Fibroblast of pulmonary artery (primary cell): Measurements from ENCODE around the gene DYNLT3.

Experiments
- DNase-seq: peaks from one replicate; pipeline ENCODE4 v3.0.0-alpha.2; 2010; ENCODE audit warnings: low read depth
- H3K4me3 ChIP-seq: replicated peaks from 2 replicates; pipeline ENCODE4 v1.5.1; 2011; ENCODE audit warnings: low read depth, mild to moderate bottlenecking, control low read depth, low read length, moderate library complexity
- TF ChIP-seq, protein P1 (sequence below): IDR thresholded peaks from 2 replicates; pipeline ENCODE4 v1.5.1; 2011; ENCODE audit warnings: mild to moderate bottlenecking, control low read depth, low read length, inconsistent platforms; ENCODE audit errors: missing control alignments

The DYNLT3 gene

DNA sequence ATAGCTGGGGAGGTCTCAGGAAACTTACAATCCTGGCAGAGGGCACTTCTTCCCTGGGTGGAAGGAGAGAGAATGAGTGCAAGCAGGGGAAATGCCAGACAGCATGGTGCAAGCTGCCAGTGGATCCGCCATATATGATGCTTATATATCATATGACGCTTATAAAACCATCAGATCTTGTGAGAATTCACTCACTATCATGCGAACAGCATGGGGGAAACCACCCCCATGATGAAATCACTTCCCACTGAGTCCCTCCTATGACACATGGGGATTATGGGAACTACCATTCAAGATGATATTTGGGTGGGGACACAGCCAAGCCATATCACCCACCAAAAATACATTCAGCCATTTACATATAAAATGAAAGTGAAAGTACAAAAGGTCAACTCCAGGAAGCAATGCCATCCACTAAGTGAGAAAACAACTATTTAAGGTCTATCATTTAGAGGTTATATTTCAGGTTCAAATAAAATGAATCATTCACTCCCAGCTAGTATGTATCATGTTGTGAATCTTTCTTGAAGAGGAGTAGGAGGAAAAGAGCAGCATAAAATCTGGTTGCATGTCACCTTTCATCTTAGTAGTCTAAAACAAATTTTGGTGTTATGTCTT is 20.3 kb upstream of the DYNLT3 start:
- no peak for DNase-seq
- no peak overlapping the region for H3K4me3 ChIP-seq
- TF ChIP-seq, protein P1, sequence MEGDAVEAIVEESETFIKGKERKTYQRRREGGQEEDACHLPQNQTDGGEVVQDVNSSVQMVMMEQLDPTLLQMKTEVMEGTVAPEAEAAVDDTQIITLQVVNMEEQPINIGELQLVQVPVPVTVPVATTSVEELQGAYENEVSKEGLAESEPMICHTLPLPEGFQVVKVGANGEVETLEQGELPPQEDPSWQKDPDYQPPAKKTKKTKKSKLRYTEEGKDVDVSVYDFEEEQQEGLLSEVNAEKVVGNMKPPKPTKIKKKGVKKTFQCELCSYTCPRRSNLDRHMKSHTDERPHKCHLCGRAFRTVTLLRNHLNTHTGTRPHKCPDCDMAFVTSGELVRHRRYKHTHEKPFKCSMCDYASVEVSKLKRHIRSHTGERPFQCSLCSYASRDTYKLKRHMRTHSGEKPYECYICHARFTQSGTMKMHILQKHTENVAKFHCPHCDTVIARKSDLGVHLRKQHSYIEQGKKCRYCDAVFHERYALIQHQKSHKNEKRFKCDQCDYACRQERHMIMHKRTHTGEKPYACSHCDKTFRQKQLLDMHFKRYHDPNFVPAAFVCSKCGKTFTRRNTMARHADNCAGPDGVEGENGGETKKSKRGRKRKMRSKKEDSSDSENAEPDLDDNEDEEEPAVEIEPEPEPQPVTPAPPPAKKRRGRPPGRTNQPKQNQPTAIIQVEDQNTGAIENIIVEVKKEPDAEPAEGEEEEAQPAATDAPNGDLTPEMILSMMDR, result no peak

- TF ChIP-seq, protein P1, result no peak
- DNase-seq, result no peak
- H3K4me3 ChIP-seq, result no peak overlapping the region
Measured at GRCh38 chrX:37863728-37864127, 16.4 kb upstream of the DYNLT3 start.

GRCh38 chrX:37862851-37863250 is 15.5 kb upstream of the DYNLT3 start:
- no peak overlapping the region for H3K4me3 ChIP-seq
- no peak for DNase-seq
- TF ChIP-seq, protein P1, result no peak

GRCh38 chrX:37860721-37861120 is 13.3 kb upstream of the DYNLT3 start:
- no peak for DNase-seq
- no peak overlapping the region for H3K4me3 ChIP-seq
- TF ChIP-seq, protein P1, result no peak

DNA sequence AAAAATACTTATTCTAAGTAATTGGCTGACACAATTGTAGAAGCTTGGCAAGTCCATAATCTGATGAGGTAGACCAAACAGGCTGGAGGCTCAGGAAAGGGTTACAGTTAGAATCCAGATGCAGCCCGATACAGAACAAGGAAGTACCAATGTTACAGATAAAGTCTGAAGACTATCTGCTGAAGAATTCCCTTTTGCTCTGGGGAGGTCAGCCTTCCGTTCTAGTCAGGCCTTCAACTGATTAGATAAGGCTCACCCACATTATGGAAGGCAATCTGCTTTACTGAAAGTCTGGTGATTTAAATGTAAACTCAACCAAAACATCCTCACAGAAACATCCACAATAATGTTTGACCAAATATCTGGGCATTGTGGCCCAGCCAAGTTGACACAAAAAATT is 7.4 kb upstream of the DYNLT3 start:
- no peak overlapping the region for H3K4me3 ChIP-seq
- TF ChIP-seq, protein P1, result no peak
- no peak for DNase-seq

GRCh38 chrX:37854148-37854547 is 6.8 kb upstream of the DYNLT3 start:
- DNase-seq, result no peak
- TF ChIP-seq, protein P1, result no peak
- no peak overlapping the region for H3K4me3 ChIP-seq

DNA sequence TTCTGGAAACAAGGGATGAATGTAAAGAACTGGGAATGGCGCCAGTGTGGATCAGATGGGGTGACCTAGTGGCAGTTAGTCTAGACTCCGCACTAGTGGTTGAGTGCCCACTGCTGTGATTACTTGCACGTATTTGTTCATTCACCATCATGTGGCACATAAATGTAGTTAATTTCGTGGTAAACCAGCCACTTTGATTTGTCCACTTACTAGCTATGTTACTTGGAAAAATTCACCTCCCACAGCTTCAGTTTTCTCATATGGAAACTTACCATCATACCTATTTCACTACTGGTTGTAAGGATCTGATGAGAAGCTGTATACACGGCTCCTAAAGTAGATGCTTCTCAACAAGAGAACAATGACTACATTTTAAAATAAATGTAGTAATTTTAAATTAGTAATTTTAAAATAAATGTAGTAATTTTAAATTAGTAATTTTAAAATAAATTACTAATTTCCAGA is 394 bp upstream of the DYNLT3 start:
- TF ChIP-seq, protein P1, result no peak

More for the DNA sequence above, 394 bp upstream of the DYNLT3 start:
- H3K4me3 ChIP-seq, result peak overlapping the region; percentile 68
- DNase-seq, result no peak
